ENCODE data around the gene CHD3. TPM values are rescaled to one million over a fixed set of nuclear protein-coding genes. Genes with fewer than 3 reads are reported as not detected.

Gene CHD3
- total and polyA plus RNA-seq, 2 experiments from 2014 or later = 2.9 to 9.7 TPM

DNA sequence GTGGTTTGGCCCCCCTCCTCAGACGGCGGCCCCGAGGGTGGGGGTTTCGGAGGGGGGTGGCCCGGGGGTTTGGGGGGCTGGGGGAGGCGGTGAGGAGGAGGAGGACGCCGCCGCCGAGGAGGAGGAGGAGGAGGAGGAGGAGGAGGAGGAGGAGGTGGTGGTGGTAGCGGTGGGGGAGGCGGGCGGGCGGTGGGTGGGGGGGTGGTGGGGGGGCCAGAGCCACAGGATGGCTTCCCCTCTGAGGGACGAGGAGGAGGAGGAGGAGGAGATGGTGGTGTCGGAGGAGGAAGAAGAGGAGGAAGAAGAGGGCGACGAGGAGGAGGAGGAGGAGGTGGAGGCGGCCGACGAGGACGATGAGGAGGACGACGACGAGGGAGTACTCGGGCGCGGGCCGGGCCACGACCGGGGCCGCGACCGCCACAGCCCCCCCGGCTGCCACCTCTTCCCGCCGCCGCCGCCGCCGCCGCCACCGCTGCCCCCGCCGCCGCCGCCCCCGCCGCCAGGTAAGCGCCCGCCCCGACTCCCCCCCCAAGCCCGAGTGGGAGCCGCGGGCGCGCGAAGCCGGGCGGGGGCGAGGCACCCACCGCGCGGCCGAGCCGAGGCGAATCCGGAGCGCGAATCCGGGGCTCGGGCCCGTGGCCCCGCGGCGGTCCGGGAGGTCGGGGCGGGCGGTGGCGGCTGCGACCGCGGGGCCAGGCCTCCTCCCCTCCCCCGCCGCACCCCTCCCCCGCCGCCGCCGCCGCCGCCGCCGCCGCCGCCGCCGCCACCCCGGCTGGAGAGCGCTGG, 3.8 kb upstream of the CHD3 start:
- Histone ChIP-seq H3K4me2 (peak overlapping the region; percentile 88; the same call in 1 of the 2 replicates), H3F3A (replicated peaks; ENCODE audit: low read depth) (peaks cover 8% of the 10 kb centered on the region), H3K4me1 (ENCODE audit: insufficient read depth) (peaks cover 46% of the 10 kb centered on the region), H4K20me1 (replicated peaks; ENCODE audit: insufficient read depth) (no peaks in the 10 kb centered on the region), H3K36me3 (ENCODE audit: insufficient read depth) (no peaks in the 10 kb centered on the region), H3K4me3 (peak overlapping the region; percentile 65), H3K27ac (ENCODE audit: low read depth) (no peak overlapping the region), H3K9me2 (ENCODE audit: insufficient read depth) (no peaks in the 10 kb centered on the region), H2AFZ (no peak overlapping the region), H3K27me3 (ENCODE audit: insufficient read depth) (peaks cover 76% of the 10 kb centered on the region), H3K79me2 (replicated peaks; ENCODE audit: insufficient read depth) (no peaks in the 10 kb centered on the region)
- peak overlapping the region; percentile 72; the same call in 2 of the 3 replicates for H3K4me3 Mint-ChIP-seq
- peak; percentile 24 for DNase-seq (ENCODE audit: low spot score)
- no peaks in the 10 kb centered on the region; the same call in 2 of the 3 replicates for H3K9me3 Mint-ChIP-seq
- no peak for TF ChIP-seq JUNB (IDR thresholded peaks at IDR 0.05; ENCODE audit: unreplicated experiment)
- no peak for TF ChIP-seq NANOG (IDR thresholded peaks at IDR 0.05; ENCODE audit: borderline replicate concordance)
- TF ChIP-seq, protein P1, sequence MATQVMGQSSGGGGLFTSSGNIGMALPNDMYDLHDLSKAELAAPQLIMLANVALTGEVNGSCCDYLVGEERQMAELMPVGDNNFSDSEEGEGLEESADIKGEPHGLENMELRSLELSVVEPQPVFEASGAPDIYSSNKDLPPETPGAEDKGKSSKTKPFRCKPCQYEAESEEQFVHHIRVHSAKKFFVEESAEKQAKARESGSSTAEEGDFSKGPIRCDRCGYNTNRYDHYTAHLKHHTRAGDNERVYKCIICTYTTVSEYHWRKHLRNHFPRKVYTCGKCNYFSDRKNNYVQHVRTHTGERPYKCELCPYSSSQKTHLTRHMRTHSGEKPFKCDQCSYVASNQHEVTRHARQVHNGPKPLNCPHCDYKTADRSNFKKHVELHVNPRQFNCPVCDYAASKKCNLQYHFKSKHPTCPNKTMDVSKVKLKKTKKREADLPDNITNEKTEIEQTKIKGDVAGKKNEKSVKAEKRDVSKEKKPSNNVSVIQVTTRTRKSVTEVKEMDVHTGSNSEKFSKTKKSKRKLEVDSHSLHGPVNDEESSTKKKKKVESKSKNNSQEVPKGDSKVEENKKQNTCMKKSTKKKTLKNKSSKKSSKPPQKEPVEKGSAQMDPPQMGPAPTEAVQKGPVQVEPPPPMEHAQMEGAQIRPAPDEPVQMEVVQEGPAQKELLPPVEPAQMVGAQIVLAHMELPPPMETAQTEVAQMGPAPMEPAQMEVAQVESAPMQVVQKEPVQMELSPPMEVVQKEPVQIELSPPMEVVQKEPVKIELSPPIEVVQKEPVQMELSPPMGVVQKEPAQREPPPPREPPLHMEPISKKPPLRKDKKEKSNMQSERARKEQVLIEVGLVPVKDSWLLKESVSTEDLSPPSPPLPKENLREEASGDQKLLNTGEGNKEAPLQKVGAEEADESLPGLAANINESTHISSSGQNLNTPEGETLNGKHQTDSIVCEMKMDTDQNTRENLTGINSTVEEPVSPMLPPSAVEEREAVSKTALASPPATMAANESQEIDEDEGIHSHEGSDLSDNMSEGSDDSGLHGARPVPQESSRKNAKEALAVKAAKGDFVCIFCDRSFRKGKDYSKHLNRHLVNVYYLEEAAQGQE (IDR thresholded peaks at IDR 0.05; ENCODE audit: unreplicated experiment) = no peak
- TF ChIP-seq ZNF114 (CRISPR knock-in tag; IDR thresholded peaks at IDR 0.05) = no peak
- TF ChIP-seq STAT1 (IDR thresholded peaks at IDR 0.05; ENCODE audit: unreplicated experiment) = no peak
- TF ChIP-seq, protein P2, sequence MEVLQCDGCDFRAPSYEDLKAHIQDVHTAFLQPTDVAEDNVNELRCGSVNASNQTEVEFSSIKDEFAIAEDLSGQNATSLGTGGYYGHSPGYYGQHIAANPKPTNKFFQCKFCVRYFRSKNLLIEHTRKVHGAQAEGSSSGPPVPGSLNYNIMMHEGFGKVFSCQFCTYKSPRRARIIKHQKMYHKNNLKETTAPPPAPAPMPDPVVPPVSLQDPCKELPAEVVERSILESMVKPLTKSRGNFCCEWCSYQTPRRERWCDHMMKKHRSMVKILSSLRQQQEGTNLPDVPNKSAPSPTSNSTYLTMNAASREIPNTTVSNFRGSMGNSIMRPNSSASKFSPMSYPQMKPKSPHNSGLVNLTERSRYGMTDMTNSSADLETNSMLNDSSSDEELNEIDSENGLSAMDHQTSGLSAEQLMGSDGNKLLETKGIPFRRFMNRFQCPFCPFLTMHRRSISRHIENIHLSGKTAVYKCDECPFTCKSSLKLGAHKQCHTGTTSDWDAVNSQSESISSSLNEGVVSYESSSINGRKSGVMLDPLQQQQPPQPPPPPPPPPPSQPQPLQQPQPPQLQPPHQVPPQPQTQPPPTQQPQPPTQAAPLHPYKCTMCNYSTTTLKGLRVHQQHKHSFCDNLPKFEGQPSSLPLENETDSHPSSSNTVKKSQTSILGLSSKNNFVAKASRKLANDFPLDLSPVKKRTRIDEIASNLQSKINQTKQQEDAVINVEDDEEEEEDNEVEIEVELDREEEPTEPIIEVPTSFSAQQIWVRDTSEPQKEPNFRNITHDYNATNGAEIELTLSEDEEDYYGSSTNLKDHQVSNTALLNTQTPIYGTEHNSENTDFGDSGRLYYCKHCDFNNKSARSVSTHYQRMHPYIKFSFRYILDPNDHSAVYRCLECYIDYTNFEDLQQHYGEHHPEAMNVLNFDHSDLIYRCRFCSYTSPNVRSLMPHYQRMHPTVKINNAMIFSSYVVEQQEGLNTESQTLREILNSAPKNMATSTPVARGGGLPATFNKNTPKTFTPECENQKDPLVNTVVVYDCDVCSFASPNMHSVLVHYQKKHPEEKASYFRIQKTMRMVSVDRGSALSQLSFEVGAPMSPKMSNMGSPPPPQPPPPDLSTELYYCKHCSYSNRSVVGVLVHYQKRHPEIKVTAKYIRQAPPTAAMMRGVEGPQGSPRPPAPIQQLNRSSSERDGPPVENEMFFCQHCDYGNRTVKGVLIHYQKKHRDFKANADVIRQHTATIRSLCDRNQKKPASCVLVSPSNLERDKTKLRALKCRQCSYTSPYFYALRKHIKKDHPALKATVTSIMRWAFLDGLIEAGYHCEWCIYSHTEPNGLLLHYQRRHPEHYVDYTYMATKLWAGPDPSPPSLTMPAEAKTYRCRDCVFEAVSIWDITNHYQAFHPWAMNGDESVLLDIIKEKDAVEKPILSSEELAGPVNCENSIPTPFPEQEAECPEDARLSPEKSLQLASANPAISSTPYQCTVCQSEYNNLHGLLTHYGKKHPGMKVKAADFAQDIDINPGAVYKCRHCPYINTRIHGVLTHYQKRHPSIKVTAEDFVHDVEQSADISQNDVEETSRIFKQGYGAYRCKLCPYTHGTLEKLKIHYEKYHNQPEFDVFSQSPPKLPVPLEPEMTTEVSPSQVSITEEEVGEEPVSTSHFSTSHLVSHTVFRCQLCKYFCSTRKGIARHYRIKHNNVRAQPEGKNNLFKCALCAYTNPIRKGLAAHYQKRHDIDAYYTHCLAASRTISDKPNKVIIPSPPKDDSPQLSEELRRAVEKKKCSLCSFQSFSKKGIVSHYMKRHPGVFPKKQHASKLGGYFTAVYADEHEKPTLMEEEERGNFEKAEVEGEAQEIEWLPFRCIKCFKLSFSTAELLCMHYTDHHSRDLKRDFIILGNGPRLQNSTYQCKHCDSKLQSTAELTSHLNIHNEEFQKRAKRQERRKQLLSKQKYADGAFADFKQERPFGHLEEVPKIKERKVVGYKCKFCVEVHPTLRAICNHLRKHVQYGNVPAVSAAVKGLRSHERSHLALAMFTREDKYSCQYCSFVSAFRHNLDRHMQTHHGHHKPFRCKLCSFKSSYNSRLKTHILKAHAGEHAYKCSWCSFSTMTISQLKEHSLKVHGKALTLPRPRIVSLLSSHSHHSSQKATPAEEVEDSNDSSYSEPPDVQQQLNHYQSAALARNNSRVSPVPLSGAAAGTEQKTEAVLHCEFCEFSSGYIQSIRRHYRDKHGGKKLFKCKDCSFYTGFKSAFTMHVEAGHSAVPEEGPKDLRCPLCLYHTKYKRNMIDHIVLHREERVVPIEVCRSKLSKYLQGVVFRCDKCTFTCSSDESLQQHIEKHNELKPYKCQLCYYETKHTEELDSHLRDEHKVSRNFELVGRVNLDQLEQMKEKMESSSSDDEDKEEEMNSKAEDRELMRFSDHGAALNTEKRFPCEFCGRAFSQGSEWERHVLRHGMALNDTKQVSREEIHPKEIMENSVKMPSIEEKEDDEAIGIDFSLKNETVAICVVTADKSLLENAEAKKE (CRISPR knock-in tag; IDR thresholded peaks at IDR 0.05) = no peak
- no peak for TF ChIP-seq EZH2phosphoT487 (IDR thresholded peaks at IDR 0.05; ENCODE audit: unreplicated experiment)
- TF ChIP-seq, protein P3, sequence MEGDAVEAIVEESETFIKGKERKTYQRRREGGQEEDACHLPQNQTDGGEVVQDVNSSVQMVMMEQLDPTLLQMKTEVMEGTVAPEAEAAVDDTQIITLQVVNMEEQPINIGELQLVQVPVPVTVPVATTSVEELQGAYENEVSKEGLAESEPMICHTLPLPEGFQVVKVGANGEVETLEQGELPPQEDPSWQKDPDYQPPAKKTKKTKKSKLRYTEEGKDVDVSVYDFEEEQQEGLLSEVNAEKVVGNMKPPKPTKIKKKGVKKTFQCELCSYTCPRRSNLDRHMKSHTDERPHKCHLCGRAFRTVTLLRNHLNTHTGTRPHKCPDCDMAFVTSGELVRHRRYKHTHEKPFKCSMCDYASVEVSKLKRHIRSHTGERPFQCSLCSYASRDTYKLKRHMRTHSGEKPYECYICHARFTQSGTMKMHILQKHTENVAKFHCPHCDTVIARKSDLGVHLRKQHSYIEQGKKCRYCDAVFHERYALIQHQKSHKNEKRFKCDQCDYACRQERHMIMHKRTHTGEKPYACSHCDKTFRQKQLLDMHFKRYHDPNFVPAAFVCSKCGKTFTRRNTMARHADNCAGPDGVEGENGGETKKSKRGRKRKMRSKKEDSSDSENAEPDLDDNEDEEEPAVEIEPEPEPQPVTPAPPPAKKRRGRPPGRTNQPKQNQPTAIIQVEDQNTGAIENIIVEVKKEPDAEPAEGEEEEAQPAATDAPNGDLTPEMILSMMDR (conservative IDR thresholded peaks at IDR 0.05; ENCODE audit: low read depth in 2 of 2) = no peak
- TF ChIP-seq, protein P4, sequence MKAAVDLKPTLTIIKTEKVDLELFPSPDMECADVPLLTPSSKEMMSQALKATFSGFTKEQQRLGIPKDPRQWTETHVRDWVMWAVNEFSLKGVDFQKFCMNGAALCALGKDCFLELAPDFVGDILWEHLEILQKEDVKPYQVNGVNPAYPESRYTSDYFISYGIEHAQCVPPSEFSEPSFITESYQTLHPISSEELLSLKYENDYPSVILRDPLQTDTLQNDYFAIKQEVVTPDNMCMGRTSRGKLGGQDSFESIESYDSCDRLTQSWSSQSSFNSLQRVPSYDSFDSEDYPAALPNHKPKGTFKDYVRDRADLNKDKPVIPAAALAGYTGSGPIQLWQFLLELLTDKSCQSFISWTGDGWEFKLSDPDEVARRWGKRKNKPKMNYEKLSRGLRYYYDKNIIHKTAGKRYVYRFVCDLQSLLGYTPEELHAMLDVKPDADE (IDR thresholded peaks at IDR 0.05) = no peak
- TF ChIP-seq POLR2AphosphoS5 (IDR thresholded peaks at IDR 0.05; ENCODE audit: low read depth) = no peak
- no peak for TF ChIP-seq EZH2 (IDR thresholded peaks at IDR 0.05; ENCODE audit: low read depth, unreplicated experiment)
- no peak for TF ChIP-seq CREB1 (CRISPR knock-in tag; IDR thresholded peaks at IDR 0.05; ENCODE audit: low read depth)
- TF ChIP-seq ZNF331 (CRISPR knock-in tag; IDR thresholded peaks at IDR 0.05; ENCODE audit: low read depth) = no peak
- no peak for ATAC-seq
- H3K27ac Mint-ChIP-seq = no peak overlapping the region
- H3K27me3 Mint-ChIP-seq (ENCODE audit: insufficient read depth, low read depth, poor library complexity) = peaks cover 7% of the 10 kb centered on the region
- peaks cover 3% of the 10 kb centered on the region; the same call in 2 of the 3 replicates for H3K4me1 Mint-ChIP-seq
- H3K36me3 Mint-ChIP-seq (ENCODE audit: low read depth) = no peaks in the 10 kb centered on the region; the same call in 2 of the 3 replicates

All from GM23338 (cell line).